ENCODE results near the gene SETD2.

- TF ChIP-seq GATA2 (IDR thresholded peaks at IDR 0.05; ENCODE audit: low read depth, low read length) (no peak), GATA3 (IDR thresholded peaks at IDR 0.05; ENCODE audit: low read depth, low read length) (no peak)
These were observed 150.7 kb downstream of the SETD2 start for GRCh38 chr3:47013231-47013630.
